MM.1S (cell line): ENCODE results near the gene TRPM2.

Source experiments
- CTCF ChIP-seq: fragments of 300-600 bp; sonication (generic); IDR thresholded peaks from 2 replicates; pipeline ENCODE4 v1.5.1; 2016; ENCODE audit warnings: antibody characterized with exemption, low read length, mixed read lengths
- EZH2 ChIP-seq: fragments of 300-600 bp; sonication (generic); optimal IDR thresholded peaks from 2 replicates; pipeline ENCODE3; 2017; ENCODE audit warnings: low read depth, mild to moderate bottlenecking, antibody characterized with exemption, low read length, mixed read lengths
- EZH2phosphoT487 ChIP-seq: fragments of 300-600 bp; sonication (generic); IDR thresholded peaks from 2 replicates; pipeline ENCODE4 v1.6.1; 2018; ENCODE audit warnings: antibody characterized with exemption, low read length

- no peak for TF ChIP-seq EZH2
- no peak for TF ChIP-seq CTCF
- TF ChIP-seq EZH2phosphoT487: no peak
These were observed 107.0 kb downstream of the TRPM2 start for GRCh38 chr21:44460441-44460755.
